ENCODE measurements around the gene PEAK1.

The PEAK1 gene

GRCh38 chr15:77107531-77108355 lies 312.2 kb downstream of the PEAK1 start:
- peak; percentile 33 for FAIRE-seq

GRCh38 chr15:77107068-77107467 lies 312.8 kb downstream of the PEAK1 start:
- no peak for FAIRE-seq

More at GRCh38 chr15:77107531-77108355, 312.2 kb downstream of the PEAK1 start:
- DNase-seq (ENCODE audit: extremely low spot score, insufficient read length, low read depth) = no peak

GRCh38 chr15:77104155-77104554 lies 315.7 kb downstream of the PEAK1 start:
- DNase-seq (ENCODE audit: extremely low spot score, insufficient read length, low read depth) (no peak), FAIRE-seq (no peak)

More at GRCh38 chr15:77107068-77107467, 312.8 kb downstream of the PEAK1 start:
- DNase-seq (ENCODE audit: extremely low spot score, insufficient read length, low read depth) = no peak

GRCh38 chr15:77099741-77100463 lies 320.0 kb downstream of the PEAK1 start:
- DNase-seq (ENCODE audit: extremely low spot score, insufficient read length, low read depth) (no peak), FAIRE-seq (no peak)

GRCh38 chr15:77098572-77098971 lies 321.3 kb downstream of the PEAK1 start:
- DNase-seq (ENCODE audit: extremely low spot score, insufficient read length, low read depth) (no peak), FAIRE-seq (no peak)

GRCh38 chr15:77097921-77098320 lies 322.0 kb downstream of the PEAK1 start:
- DNase-seq (ENCODE audit: extremely low spot score, insufficient read length, low read depth) = no peak
- FAIRE-seq = no peak

- no peak for FAIRE-seq
- DNase-seq (ENCODE audit: extremely low spot score, insufficient read length, low read depth) = no peak
Observed at GRCh38 chr15:77097248-77097721, 322.6 kb downstream of the PEAK1 start.

GRCh38 chr15:77096541-77096940 lies 323.4 kb downstream of the PEAK1 start:
- DNase-seq (ENCODE audit: extremely low spot score, insufficient read length, low read depth) (no peak), FAIRE-seq (no peak)

GRCh38 chr15:77096138-77096537 lies 323.8 kb downstream of the PEAK1 start:
- no peak for DNase-seq (ENCODE audit: extremely low spot score, insufficient read length, low read depth)
- no peak for FAIRE-seq

- FAIRE-seq (no peak), DNase-seq (ENCODE audit: extremely low spot score, insufficient read length, low read depth) (no peak)
Observed at GRCh38 chr15:77094397-77095030, 325.4 kb downstream of the PEAK1 start.

- DNase-seq (ENCODE audit: extremely low spot score, insufficient read length, low read depth) (no peak), FAIRE-seq (no peak)
Observed at GRCh38 chr15:77093436-77093835, 326.5 kb downstream of the PEAK1 start.

GRCh38 chr15:77091097-77091496 lies 328.8 kb downstream of the PEAK1 start:
- DNase-seq (ENCODE audit: extremely low spot score, insufficient read length, low read depth) (no peak), FAIRE-seq (no peak)

- FAIRE-seq (no peak), DNase-seq (ENCODE audit: extremely low spot score, insufficient read length, low read depth) (no peak)
Observed at GRCh38 chr15:77087213-77087612, 332.7 kb downstream of the PEAK1 start.

- FAIRE-seq (no peak), DNase-seq (ENCODE audit: extremely low spot score, insufficient read length, low read depth) (no peak)
Observed at GRCh38 chr15:77085297-77085696, 334.6 kb downstream of the PEAK1 start.

GRCh38 chr15:77084436-77084835 lies 335.5 kb downstream of the PEAK1 start:
- FAIRE-seq (no peak), DNase-seq (ENCODE audit: extremely low spot score, insufficient read length, low read depth) (no peak)

- FAIRE-seq = peak; percentile 87
- peak; percentile 54 for DNase-seq (ENCODE audit: extremely low spot score, insufficient read length, low read depth)
Observed at GRCh38 chr15:77083381-77084160, 336.3 kb downstream of the PEAK1 start.

GRCh38 chr15:77081971-77082370 lies 337.9 kb downstream of the PEAK1 start:
- FAIRE-seq = no peak
- no peak for DNase-seq (ENCODE audit: extremely low spot score, insufficient read length, low read depth)

GRCh38 chr15:77076323-77076915 lies 343.5 kb downstream of the PEAK1 start:
- FAIRE-seq (no peak), DNase-seq (ENCODE audit: extremely low spot score, insufficient read length, low read depth) (no peak)

- FAIRE-seq = no peak
- no peak for DNase-seq (ENCODE audit: extremely low spot score, insufficient read length, low read depth)
Observed at GRCh38 chr15:77075528-77075927, 344.4 kb downstream of the PEAK1 start.

GRCh38 chr15:77074350-77074749 lies 345.6 kb downstream of the PEAK1 start:
- FAIRE-seq (no peak), DNase-seq (ENCODE audit: extremely low spot score, insufficient read length, low read depth) (no peak)
